Mesenteric fat pad (tissue), 1 donor: ENCODE results near the gene GTF2H2C. TPM values are rescaled to one million over a fixed set of nuclear protein-coding genes. Genes with fewer than 3 reads are reported as not detected.
A peak's percentile ranks its signal among the peaks of the same experiment; 100 is the strongest.
"Not testable (repeated sequence)": the region's sequence is repeated elsewhere in the genome, so short reads cannot be mapped to it uniquely, and the experiment has no call there.

Experiments used
- DNase-seq: peaks from one replicate; pipeline ENCODE4 v3.0.0-alpha.2; 2020; ENCODE audit warnings: low spot score
- total RNA-seq: library from RNA; stranded (reverse); fragmentation: NEBNext Ultra II Directional; extraction: Animal tissue kit (Norgen Biotek cat#: 25700); gene quantifications from one replicate; pipeline ENCODE4 v1.2.1, GENCODE V29; 2021
- donor health status: DM: yes; HTN: yes; CAD: no.

Gene GTF2H2C
- total RNA-seq, 1 donor from 2014 or later, result 26.7 TPM

GRCh38 chr5:69560587-69561431, 818 bp downstream of the GTF2H2C start:
- not testable (repeated sequence) for DNase-seq

GRCh38 chr5:69566172-69566571, 6.2 kb downstream of the GTF2H2C start:
- not testable (repeated sequence) for DNase-seq

GRCh38 chr5:69568072-69568471, 8.1 kb downstream of the GTF2H2C start:
- DNase-seq, result not testable (repeated sequence)

GRCh38 chr5:69583356-69583755, 23.4 kb downstream of the GTF2H2C start:
- DNase-seq, result not testable (repeated sequence)

GRCh38 chr5:69596114-69596840, 36.3 kb downstream of the GTF2H2C start:
- DNase-seq, result not testable (repeated sequence)

GRCh38 chr5:69601947-69602346, 42.0 kb downstream of the GTF2H2C start:
- not testable (repeated sequence) for DNase-seq

- DNase-seq, result not testable (repeated sequence)
These were observed 46.8 kb downstream of the GTF2H2C start for GRCh38 chr5:69606839-69607238.

- not testable (repeated sequence) for DNase-seq
These were observed 47.8 kb downstream of the GTF2H2C start for GRCh38 chr5:69607750-69608149.

GRCh38 chr5:69608861-69609496, 49.0 kb downstream of the GTF2H2C start:
- DNase-seq, result not testable (repeated sequence)

GRCh38 chr5:69614843-69615242, 54.9 kb downstream of the GTF2H2C start:
- not testable (repeated sequence) for DNase-seq

- peak; percentile 16 for DNase-seq
These were observed 71.9 kb downstream of the GTF2H2C start for GRCh38 chr5:69631879-69632278.

Other genes starting within 250 kb of the GTF2H2C start
- 8.2 TPM for gene CCDC125, start 227.4 kb upstream of the GTF2H2C start, total RNA-seq
- gene AK6, start 190.7 kb upstream of the GTF2H2C start, total RNA-seq, result 44.9 TPM
- 62.1 TPM for gene TAF9, start 190.7 kb upstream of the GTF2H2C start, total RNA-seq
- 18.4 TPM for gene RAD17, start 190.4 kb upstream of the GTF2H2C start, total RNA-seq
- 0.58 TPM for gene MARVELD2, start 145.1 kb upstream of the GTF2H2C start, total RNA-seq
- gene OCLN, start 67.4 kb upstream of the GTF2H2C start, total RNA-seq, result 1.3 TPM